MM.1S (cell line): ENCODE measurements around the gene LINGO1.

Experiments used
- CTCF ChIP-seq: fragments of 300-600 bp; sonication (generic); IDR thresholded peaks from 2 replicates; pipeline ENCODE4 v1.5.1; 2016; ENCODE audit warnings: antibody characterized with exemption, low read length, mixed read lengths
- EZH2 ChIP-seq: fragments of 300-600 bp; sonication (generic); optimal IDR thresholded peaks from 2 replicates; pipeline ENCODE3; 2017; ENCODE audit warnings: low read depth, mild to moderate bottlenecking, antibody characterized with exemption, low read length, mixed read lengths

GRCh38 chr15:77676569-77677375 lies 44.1 kb upstream of the LINGO1 start:
- no peak for TF ChIP-seq CTCF
- TF ChIP-seq EZH2 = no peak
